Activated naive CD4-positive, alpha-beta T cell treated with anti-CD3 and anti-CD28 coated beads, Interleukin-2, amount 10 ng/mL, durations not matched to agents 7 days and 5 days (primary cell): ENCODE data around the gene COX19.

Source experiments
- CTCF ChIA-PET: fragments of 350-600 bp; sonication (Branson Sonifier 250); formaldehyde crosslinking; loops from one replicate; lab custom pipeline; 2021; ENCODE audit warnings: antibody characterized with exemption; lab: Charles Lee
- DNase-seq: peaks from one replicate; pipeline ENCODE4 v3.0.0-alpha.2; 2020
- H3K27ac Mint-ChIP-seq: one replicate; pipeline ENCODE4 v1.8.0; 2021; ENCODE audit warnings: mild to moderate bottlenecking, moderate library complexity, mixed read lengths
- H3K27me3 Mint-ChIP-seq: one replicate; pipeline ENCODE4 v1.8.0; 2021; ENCODE audit warnings: mild to moderate bottlenecking, mixed read lengths
- H3K36me3 Mint-ChIP-seq: one replicate; pipeline ENCODE4 v1.8.0; 2021; ENCODE audit warnings: mixed read lengths
- H3K4me1 Mint-ChIP-seq: one replicate; pipeline ENCODE4 v1.8.0; 2021; ENCODE audit warnings: mixed read lengths
- H3K4me3 Mint-ChIP-seq: one replicate; pipeline ENCODE4 v1.8.0; 2021; ENCODE audit warnings: mild to moderate bottlenecking, moderate library complexity, mixed read lengths
- H3K9me3 Mint-ChIP-seq: one replicate; pipeline ENCODE4 v1.8.0; 2021; ENCODE audit warnings: mixed read lengths

COX19 gene

GRCh38 chr7:974820-975681 is at the start of gene COX19:
Gene COX19, minus strand, starts transcription at chr7:975549. Its CDS starts 40 bp downstream, at chr7:975509.
- peaks cover 6% of the 10 kb centered on the region for H3K27me3 Mint-ChIP-seq
- DNase-seq: peak; percentile 90
- H3K4me3 Mint-ChIP-seq: peak within 1 kb of the TSS; percentile 90
- peaks cover 22% of the 10 kb centered on the region for H3K36me3 Mint-ChIP-seq
- peaks cover 30% of the 10 kb centered on the region for H3K4me1 Mint-ChIP-seq
- peak within 1 kb of the TSS; percentile 93 for H3K27ac Mint-ChIP-seq
- no peaks in the 10 kb centered on the region for H3K9me3 Mint-ChIP-seq
- CTCF ChIA-PET: interaction anchor here (0.6 to 7.8 kb wide), 6 partner anchors 18 to 196 kb away, joined by 3 to 51 read pairs (median 4); no protein-coding TSS in a partner anchor

DNA sequence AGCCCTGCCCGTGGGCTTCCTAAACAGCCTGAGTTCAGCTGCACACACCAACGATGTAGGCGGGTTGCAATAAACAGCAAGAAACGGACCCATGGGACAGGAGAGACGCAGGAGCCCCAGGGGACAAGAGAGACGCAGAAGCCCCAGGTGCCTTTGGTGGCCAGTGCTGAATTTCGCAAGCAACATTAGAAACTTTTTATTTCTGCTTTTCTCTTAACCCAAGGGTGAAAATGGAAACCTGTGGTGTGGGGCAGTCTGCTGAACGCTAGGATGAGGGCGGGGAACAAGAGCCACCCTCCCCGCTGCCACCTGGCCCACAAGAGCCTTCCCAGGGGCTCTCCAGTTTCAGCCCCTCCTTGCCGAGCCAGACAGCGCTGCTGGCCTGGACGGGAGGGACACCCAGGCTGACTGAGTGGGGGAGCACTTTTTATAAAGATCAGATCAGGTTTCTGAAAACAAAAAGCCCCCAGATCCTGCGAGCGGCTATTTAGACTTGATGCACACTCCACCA is 49.0 kb upstream of the COX19 start:
- Mint-ChIP-seq H3K4me3 (no peak overlapping the region), H3K36me3 (peaks cover 13% of the 10 kb centered on the region)
- CTCF ChIA-PET: interaction anchor here (0.8 to 2.5 kb wide), 2 partner anchors 27 to 31 kb away, joined by 3 to 7 read pairs; no protein-coding TSS in a partner anchor

DNA sequence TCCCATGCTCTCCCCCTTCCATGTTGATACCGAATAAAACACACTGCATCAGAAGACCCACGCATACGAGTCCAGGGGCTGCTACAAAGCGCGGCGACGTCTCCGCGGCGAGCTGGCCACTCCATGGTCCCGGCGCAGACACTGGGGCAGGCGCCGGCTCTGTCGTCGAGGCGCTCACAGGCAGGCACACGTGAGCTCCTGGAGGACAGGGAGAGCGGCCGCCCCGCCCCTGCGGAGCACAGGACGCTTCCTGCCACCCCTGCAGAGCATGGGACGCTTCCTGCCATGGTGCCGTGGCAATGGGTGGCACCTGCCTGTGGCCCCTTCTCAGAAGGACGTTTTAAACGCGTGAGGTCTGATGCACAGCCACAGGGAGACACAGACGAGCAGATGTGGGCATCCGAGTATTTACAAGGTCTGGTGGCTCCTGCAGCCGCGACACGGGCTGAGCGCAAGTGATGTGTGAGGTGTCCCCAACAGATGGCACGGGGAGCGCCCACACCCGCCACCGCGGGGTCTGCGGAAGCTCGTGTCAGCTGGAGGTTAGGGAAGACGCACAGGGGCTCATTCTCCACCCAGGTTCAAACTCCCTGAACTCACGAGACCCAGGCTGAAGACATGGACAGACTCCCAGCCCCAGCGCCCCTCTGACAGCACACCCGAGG is 47.6 kb upstream of the COX19 start:
- Mint-ChIP-seq H3K27me3 (no peaks in the 10 kb centered on the region), H3K4me3 (no peak overlapping the region), H3K4me1 (peaks cover 15% of the 10 kb centered on the region), H3K9me3 (peaks cover 3% of the 10 kb centered on the region), H3K36me3 (peaks cover 20% of the 10 kb centered on the region), H3K27ac (no peak overlapping the region)
- CTCF ChIA-PET: no interaction called here
- DNase-seq: no peak

More for the DNA sequence above, 49.0 kb upstream of the COX19 start:
- peaks cover 3% of the 10 kb centered on the region for H3K9me3 Mint-ChIP-seq
- no peaks in the 10 kb centered on the region for H3K27me3 Mint-ChIP-seq
- H3K27ac Mint-ChIP-seq: no peak overlapping the region
- H3K4me1 Mint-ChIP-seq: peaks cover 16% of the 10 kb centered on the region
- DNase-seq: no peak

DNA sequence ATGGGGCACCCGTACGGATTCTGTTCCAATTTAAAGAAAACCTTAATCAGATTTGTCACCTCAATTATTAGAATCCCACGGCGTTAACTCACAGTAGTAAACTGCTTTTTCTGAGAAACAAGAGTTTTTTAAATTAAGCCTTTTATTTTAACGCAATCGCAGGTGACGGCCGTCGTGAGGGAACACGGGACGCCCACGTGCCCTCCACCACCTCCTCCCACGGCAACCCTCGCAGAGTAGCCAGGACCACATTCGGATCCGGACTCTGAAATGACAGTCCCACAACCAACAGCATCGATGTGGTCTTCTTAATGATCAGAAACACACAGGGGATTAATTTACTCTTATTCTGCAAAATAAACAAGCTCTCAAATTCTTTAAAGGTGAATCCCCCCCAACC is 47.0 kb upstream of the COX19 start:
- CTCF ChIA-PET: no interaction called here
- H3K27me3 Mint-ChIP-seq: no peaks in the 10 kb centered on the region
- H3K9me3 Mint-ChIP-seq: peaks cover 3% of the 10 kb centered on the region
- H3K36me3 Mint-ChIP-seq: peaks cover 21% of the 10 kb centered on the region
- H3K4me3 Mint-ChIP-seq: no peak overlapping the region
- peaks cover 16% of the 10 kb centered on the region for H3K4me1 Mint-ChIP-seq
- no peak for DNase-seq
- no peak overlapping the region for H3K27ac Mint-ChIP-seq

DNA sequence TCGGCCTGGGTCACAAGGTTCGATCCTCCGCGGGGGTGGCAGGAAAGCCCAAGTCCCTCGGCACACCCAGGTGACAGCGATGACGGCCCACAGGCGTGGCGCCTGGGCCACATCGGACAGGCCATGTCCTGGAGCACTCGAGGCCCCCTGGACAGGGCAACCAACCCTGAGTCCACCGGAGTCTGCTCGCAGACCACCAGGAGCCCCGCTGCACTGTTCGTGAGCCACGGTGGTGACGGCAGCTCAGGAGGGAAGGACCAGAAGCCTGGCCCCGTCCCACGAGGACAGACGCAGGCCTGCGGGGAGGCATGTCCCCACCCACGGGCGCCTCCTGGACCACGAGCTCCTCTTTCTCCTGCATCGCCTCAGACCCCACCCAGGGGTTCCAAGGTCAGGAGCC is 46.6 kb upstream of the COX19 start:
- H3K27me3 Mint-ChIP-seq: no peaks in the 10 kb centered on the region
- no peak overlapping the region for H3K4me3 Mint-ChIP-seq
- peaks cover 21% of the 10 kb centered on the region for H3K36me3 Mint-ChIP-seq
- DNase-seq: no peak
- H3K27ac Mint-ChIP-seq: no peak overlapping the region
- peaks cover 3% of the 10 kb centered on the region for H3K9me3 Mint-ChIP-seq
- H3K4me1 Mint-ChIP-seq: peaks cover 14% of the 10 kb centered on the region
- CTCF ChIA-PET: interaction anchor here (2.0 to 2.2 kb wide), 2 partner anchors 29 to 43 kb away, joined by 9 to 16 read pairs; no protein-coding TSS in a partner anchor

- H3K4me3 Mint-ChIP-seq: no peak overlapping the region
- CTCF ChIA-PET: interaction anchor here (1.0 to 2.2 kb wide), 3 partner anchors 21 to 44 kb away, joined by 3 to 16 read pairs (median 9); no protein-coding TSS in a partner anchor
- H3K27ac Mint-ChIP-seq: no peak overlapping the region
- peaks cover 12% of the 10 kb centered on the region for H3K4me1 Mint-ChIP-seq
- H3K9me3 Mint-ChIP-seq: peaks cover 3% of the 10 kb centered on the region
- DNase-seq: no peak
- peaks cover 21% of the 10 kb centered on the region for H3K36me3 Mint-ChIP-seq
- H3K27me3 Mint-ChIP-seq: no peaks in the 10 kb centered on the region
Observed at GRCh38 chr7:1021366-1021765, 46.0 kb upstream of the COX19 start.

DNA sequence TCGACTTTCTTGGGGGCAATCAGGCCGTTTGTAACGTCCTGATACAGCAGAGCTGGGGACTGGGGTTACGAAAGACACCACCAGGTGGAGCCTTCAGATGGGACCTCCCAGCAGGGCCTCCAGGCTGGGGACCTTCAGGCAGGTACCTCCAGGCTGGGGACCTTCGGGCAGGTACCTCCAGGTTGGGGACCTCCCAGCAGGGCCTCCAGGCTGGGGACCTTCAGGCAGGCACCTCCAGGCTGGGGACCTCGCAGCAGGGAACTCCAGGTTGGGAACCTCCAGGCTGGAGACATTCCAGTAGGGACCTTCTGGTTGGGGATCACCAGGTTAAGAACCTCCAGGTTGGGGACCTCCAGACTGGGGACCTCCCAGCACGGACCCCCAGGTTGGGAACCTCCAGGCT is 45.5 kb upstream of the COX19 start:
- peaks cover 4% of the 10 kb centered on the region for H3K9me3 Mint-ChIP-seq
- H3K27ac Mint-ChIP-seq: no peak overlapping the region
- CTCF ChIA-PET: interaction anchor here (1.0 to 2.2 kb wide), 3 partner anchors 22 to 44 kb away, joined by 3 to 16 read pairs (median 9); no protein-coding TSS in a partner anchor
- peaks cover 9% of the 10 kb centered on the region for H3K4me1 Mint-ChIP-seq
- H3K36me3 Mint-ChIP-seq: peaks cover 17% of the 10 kb centered on the region
- H3K27me3 Mint-ChIP-seq: no peaks in the 10 kb centered on the region
- H3K4me3 Mint-ChIP-seq: no peak overlapping the region
- peak; percentile 45 for DNase-seq

DNA sequence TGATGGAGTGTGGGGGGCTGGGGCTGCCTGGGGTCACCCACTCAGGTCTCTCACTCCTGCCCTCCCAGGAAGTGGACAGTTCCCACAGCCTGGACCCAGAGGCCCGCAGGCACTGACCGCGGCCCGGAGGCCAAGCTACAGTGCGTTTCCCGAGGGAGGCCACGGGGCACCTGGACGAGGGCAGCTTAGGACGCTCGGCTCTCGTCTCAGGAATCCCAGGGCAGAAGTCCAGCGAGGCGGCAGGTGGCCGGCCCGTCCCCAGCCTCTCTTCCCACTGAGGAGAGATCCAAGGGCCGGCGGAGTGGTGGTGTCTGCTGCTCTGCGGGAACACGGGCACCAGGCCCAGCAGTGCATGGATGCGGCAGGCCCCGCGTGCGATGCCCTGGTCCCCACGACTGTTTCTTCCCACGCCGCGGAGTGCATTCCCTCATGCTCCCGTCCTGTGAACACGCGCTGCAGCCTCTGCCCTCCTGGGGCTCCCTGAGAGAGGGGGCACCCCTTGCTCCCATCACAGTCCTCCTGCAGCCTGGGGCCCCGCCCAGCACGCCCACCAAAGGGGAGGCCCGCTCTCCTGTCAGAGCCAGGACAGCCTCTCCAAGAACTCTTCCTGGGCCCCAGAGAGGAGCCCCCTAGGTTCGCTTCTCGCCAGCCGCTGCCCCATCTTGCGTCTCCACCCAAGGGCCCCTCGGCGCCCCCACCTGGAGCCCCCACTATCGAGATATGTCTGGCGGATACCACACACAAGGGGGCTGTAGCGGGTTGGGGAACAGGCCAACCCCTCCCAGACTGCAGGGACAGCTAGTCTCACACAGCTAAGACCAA is 44.7 kb upstream of the COX19 start:
- Mint-ChIP-seq H3K27me3 (no peaks in the 10 kb centered on the region), H3K9me3 (peaks cover 5% of the 10 kb centered on the region), H3K27ac (no peak overlapping the region), H3K4me3 (no peak overlapping the region), H3K4me1 (peaks cover 9% of the 10 kb centered on the region), H3K36me3 (peaks cover 17% of the 10 kb centered on the region)
- CTCF ChIA-PET: interaction anchor here (1.0 to 2.2 kb wide), 4 partner anchors 22 to 45 kb away, joined by 3 to 16 read pairs (median 8); no protein-coding TSS in a partner anchor
- DNase-seq: no peak

DNA sequence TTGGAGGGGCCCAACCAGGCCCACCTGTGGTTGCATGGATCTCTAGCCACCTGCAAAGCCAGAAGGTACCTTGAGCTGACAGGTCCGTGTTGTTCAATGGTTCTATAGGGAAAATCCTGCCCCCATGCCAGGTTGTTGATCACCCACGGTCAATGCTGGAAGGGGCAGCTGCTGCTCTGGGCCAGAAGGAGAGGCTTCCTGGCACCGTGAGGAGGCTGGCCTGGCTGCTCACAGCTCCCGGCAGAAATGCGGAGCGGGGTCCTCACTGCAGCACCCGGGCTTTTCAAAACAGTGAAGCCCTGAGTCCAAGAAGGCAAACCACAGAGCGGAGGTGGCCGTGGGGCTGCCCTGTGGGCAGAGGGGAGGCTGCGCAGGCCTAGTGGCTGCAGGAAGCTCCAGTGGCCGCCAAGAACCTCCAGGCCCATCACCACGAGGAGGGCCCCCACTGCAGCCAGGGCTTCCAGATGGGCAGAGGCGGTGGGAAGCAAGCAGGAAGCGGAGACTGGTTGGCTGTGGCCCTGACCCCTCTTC is 44.0 kb upstream of the COX19 start:
- no peak overlapping the region for H3K27ac Mint-ChIP-seq
- no peak for DNase-seq
- no peak overlapping the region for H3K4me3 Mint-ChIP-seq
- peaks cover 5% of the 10 kb centered on the region for H3K9me3 Mint-ChIP-seq
- H3K36me3 Mint-ChIP-seq: peaks cover 17% of the 10 kb centered on the region
- peaks cover 9% of the 10 kb centered on the region for H3K4me1 Mint-ChIP-seq
- CTCF ChIA-PET: interaction anchor here (1.1 kb wide), 1 partner anchor 46 kb away, joined by 8 read pairs; no protein-coding TSS in a partner anchor
- no peaks in the 10 kb centered on the region for H3K27me3 Mint-ChIP-seq

- DNase-seq: no peak
- no peak overlapping the region for H3K4me3 Mint-ChIP-seq
- H3K27me3 Mint-ChIP-seq: no peaks in the 10 kb centered on the region
- CTCF ChIA-PET: interaction anchor here (1.1 kb wide), 1 partner anchor 47 kb away, joined by 8 read pairs; no protein-coding TSS in a partner anchor
- H3K9me3 Mint-ChIP-seq: peaks cover 5% of the 10 kb centered on the region
- peaks cover 17% of the 10 kb centered on the region for H3K36me3 Mint-ChIP-seq
- H3K4me1 Mint-ChIP-seq: peaks cover 9% of the 10 kb centered on the region
- no peak overlapping the region for H3K27ac Mint-ChIP-seq
Observed at GRCh38 chr7:1018334-1018695, 43.0 kb upstream of the COX19 start.

DNA sequence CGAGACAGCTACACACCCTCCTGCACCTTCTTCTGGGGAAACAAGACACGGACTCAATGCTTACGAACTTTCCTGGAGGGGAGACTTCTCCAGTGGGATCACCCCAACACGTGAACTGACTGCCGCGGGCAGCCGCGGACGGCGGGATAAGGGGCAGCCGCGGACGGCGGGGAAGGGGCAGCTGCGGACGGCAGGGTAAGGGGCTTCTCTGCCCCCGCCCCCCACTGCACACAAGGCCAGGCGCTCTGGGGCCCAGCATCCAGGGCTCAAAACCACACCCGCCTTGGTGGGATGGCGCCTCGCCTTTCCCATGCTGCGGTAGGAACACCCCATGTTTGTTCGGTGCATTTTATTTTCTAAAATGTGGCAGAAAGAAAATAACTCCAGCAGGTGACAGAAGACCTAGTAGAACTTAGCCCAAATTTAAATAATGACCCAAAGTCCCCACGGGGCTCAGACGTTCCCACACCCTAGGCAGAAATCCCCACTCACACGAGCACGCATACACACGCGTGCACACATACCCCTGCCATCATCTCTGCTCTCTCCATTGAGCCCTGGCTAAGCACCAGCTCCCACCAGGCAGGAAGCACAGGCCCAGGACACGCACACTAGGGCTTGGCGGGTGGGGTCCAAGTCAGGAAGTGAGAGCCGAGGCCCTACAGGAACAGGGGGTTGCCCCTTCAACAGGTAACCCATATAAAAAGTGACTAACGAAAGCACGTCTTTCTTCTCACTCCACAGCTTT is 42.4 kb upstream of the COX19 start:
- H3K4me1 Mint-ChIP-seq: peaks cover 9% of the 10 kb centered on the region
- H3K36me3 Mint-ChIP-seq: peaks cover 17% of the 10 kb centered on the region
- no peak for DNase-seq
- peaks cover 5% of the 10 kb centered on the region for H3K9me3 Mint-ChIP-seq
- H3K27ac Mint-ChIP-seq: no peak overlapping the region
- CTCF ChIA-PET: interaction anchor here (1.0 kb wide), 1 partner anchor 24 kb away, joined by 3 read pairs; no protein-coding TSS in a partner anchor
- H3K4me3 Mint-ChIP-seq: no peak overlapping the region
- H3K27me3 Mint-ChIP-seq: no peaks in the 10 kb centered on the region

GRCh38 chr7:1016577-1017531 is 41.5 kb upstream of the COX19 start:
- CTCF ChIA-PET: interaction anchor here (1.0 kb wide), 1 partner anchor 23 kb away, joined by 3 read pairs; no protein-coding TSS in a partner anchor
- peaks cover 13% of the 10 kb centered on the region for H3K36me3 Mint-ChIP-seq
- DNase-seq: no peak
- H3K4me3 Mint-ChIP-seq: no peak overlapping the region
- H3K4me1 Mint-ChIP-seq: peaks cover 9% of the 10 kb centered on the region
- H3K27me3 Mint-ChIP-seq: no peaks in the 10 kb centered on the region
- H3K27ac Mint-ChIP-seq: no peak overlapping the region
- H3K9me3 Mint-ChIP-seq: peaks cover 3% of the 10 kb centered on the region
